HG03095 (cell line): ENCODE measurements around the gene LOXHD1.

ENCODE experiments used
- ATAC-seq: cut with Tn5 transposase; IDR thresholded peaks from one replicate; pipeline ENCODE4 v1.9.1; 2021; ENCODE audit warnings: moderate library complexity; ENCODE audit not compliant: unreplicated experiment

LOXHD1 gene

DNA sequence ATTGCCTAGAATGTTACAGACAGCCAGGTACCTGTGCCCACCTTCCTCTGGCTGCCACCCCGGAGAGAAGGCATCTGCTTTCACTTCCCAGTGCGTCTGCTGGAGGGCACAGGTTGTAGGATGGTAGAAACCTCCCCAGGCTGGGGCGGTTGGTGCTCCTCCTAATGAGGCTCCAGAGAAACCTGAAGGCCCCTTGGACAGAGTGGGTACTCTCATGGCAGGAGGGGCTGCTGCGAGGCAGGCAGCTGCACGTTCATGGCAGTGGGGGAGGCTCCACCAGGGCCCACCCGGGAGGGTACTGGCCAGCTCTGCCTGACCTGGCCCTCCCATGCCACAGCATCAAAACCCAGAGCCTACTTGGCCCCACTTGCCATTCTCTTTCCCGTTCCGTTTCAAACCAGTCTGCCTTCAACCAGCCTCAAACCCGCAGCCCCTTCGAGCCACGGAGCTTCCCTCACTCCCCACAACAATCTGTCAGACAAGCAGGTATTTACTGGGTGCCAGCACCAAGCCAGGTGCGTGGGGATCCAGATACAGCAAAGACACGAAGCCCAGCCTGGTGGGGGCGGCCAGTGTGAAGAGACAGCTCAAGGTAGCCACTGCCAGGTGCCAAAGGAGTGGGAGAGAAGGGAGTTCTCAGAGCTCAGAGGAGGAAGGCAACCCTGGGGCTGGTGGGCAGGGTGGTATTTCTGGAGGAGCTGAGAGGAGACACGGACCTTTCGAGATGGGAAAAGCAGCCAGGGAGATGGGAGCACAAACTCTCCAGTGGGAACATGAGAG, 229.6 kb downstream of the LOXHD1 start:
- no peak for ATAC-seq
